Esophagus muscularis mucosa (tissue), 4 donors: ENCODE data around the gene CCDC24.

ENCODE experiments used
- CTCF ChIP-seq, 3 experiments: fragments of 200-600 bp in 2 of 3; fragments of 450-650 bp in 1 of 3; sonication (generic) in 2 of 3; IDR thresholded peaks; one replicate each; pipeline ENCODE4 v1.5.1; 2017 to 2019; ENCODE audit warnings: antibody characterized with exemption in 3 of 3, mild to moderate bottlenecking in 2 of 3, moderate library complexity in 1 of 3
- EP300 ChIP-seq: sonication (generic); formaldehyde crosslinking; IDR thresholded peaks from one replicate; pipeline ENCODE4 v1.6.1; 2017; ENCODE audit warnings: antibody characterized with exemption
- POLR2A ChIP-seq: fragments of 450-650 bp; IDR thresholded peaks from one replicate; pipeline ENCODE4 v1.6.1; 2017; ENCODE audit warnings: antibody characterized with exemption, moderate library complexity, mild to moderate bottlenecking, low read depth
- POLR2AphosphoS5 ChIP-seq, 2 donors: sonication (generic); formaldehyde crosslinking; IDR thresholded peaks; one replicate each; pipeline ENCODE4 v1.6.1; 2017; ENCODE audit warnings: antibody characterized with exemption in 2 of 2

GRCh38 chr1:44044071-44044801, 52.8 kb downstream of the CCDC24 start:
- TF ChIP-seq CTCF (IDR thresholded peaks at IDR 0.05) (no peak), POLR2AphosphoS5 (IDR thresholded peaks at IDR 0.05) (no peak), POLR2A (no peak), EP300 (no peak)
